Cardiac muscle cell (in vitro differentiated cells and primary cell): ENCODE measurements around the gene ZFR. TPM values are rescaled to one million over a fixed set of nuclear protein-coding genes. Genes with fewer than 3 reads are reported as not detected.
"Not testable (repeated sequence)": the region's sequence is repeated elsewhere in the genome, so short reads cannot be mapped to it uniquely, and the experiment has no call there.

Experiments used
- DNase-seq, 2 donors: peaks; one replicate each; pipeline versions ENCODE4 v3.0.0 to v3.0.0-alpha.2; 2010 to 2017; ENCODE audit warnings: low read depth in 1 of 2, low spot score in 1 of 2
- H3K27ac ChIP-seq: fragments of 200-600 bp; sonication (generic); 2 replicates; pipeline ENCODE4 v1.5.1; 2016
- H3K27me3 ChIP-seq: fragments of 200-600 bp; sonication (generic); 2 replicates; pipeline ENCODE4 v1.6.0; 2016; ENCODE audit warnings: control low read depth
- H3K36me3 ChIP-seq: fragments of 200-600 bp; sonication (generic); 2 replicates; pipeline ENCODE4 v1.5.1; 2016; ENCODE audit warnings: control low read depth
- H3K4me1 ChIP-seq: fragments of 200-600 bp; sonication (generic); 2 replicates; pipeline ENCODE4 v1.8.1; 2017; ENCODE audit warnings: low read depth, mild to moderate bottlenecking, mixed run types
- H3K4me3 ChIP-seq: fragments of 200-600 bp; sonication (generic); 2 replicates; pipeline ENCODE4 v1.5.1; 2016; ENCODE audit warnings: mild to moderate bottlenecking
- H3K9me3 ChIP-seq: fragments of 200-600 bp; sonication (generic); 2 replicates; pipeline ENCODE4 v1.5.1; 2017; ENCODE audit warnings: low read depth, mild to moderate bottlenecking, control low read depth
- CTCF ChIP-seq: IDR thresholded peaks from 2 replicates; pipeline ENCODE4 v1.5.1; 2012; ENCODE audit warnings: low read depth, mild to moderate bottlenecking, low read length
- polyA plus RNA-seq: library from polyadenylated mRNA; unstranded; fragments of >200 nt; fragmentation: Nextera tagmentation; extraction: Ambion mirVana; gene quantifications from 2 replicates; pipeline ENCODE4 v1.2.1, GENCODE V29; 2016
- total RNA-seq: library from RNA; depleted of rRNA; stranded (reverse); fragments of >200 nt; gene quantifications from 2 replicates; pipeline ENCODE4 v1.2.3, GENCODE V29; 2016

The ZFR gene
- total and polyA plus RNA-seq, 2 experiments from 2014 or later: 66.5 to 75.6 TPM

DNA sequence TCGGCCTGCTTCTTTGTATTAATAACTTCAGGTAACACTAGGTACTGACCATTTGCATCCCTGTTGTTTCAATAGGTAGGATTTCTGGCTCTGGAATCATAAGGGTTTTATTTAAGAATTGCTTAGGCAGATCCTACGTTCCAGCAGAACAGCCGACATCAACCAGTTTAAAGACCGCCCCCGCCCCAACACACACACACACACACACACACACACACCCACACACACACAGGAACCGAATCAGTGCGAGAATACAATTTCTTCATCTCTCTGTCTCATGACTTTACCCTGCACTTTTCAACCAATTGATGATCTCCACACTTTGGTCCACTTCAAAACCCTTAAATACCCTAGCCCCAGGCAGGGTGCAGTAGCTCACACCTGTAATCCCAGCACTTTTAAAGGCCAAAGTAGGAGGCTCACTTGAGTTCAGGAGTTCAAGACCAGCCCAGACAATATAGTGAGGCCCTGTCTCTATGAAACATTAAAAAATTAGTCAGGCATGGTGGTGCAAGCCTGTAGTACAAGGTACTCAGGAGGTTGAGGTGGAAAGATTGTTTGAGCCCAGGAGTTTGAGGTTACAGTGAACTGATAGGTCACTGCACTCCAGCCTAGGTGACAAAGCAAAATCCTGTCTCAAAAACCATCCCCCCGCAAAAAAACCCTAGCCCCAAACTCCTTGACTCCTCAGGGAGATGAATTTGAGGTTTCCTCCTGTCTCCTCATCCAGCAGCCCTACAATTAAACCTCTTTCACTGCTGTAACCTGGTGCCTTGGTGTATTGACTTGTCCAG is 129.1 kb downstream of the ZFR start:
- no peaks in the 10 kb centered on the region for H3K36me3 ChIP-seq
- no peaks in the 10 kb centered on the region for H3K9me3 ChIP-seq
- H3K27me3 ChIP-seq: no peaks in the 10 kb centered on the region
- TF ChIP-seq CTCF: no peak
- H3K4me3 ChIP-seq: no peak overlapping the region
- DNase-seq: no peak
- H3K27ac ChIP-seq: no peak overlapping the region
- peaks cover 8% of the 10 kb centered on the region for H3K4me1 ChIP-seq

- peaks cover 8% of the 10 kb centered on the region for H3K4me1 ChIP-seq
- no peak for TF ChIP-seq CTCF
Measured at GRCh38 chr5:32314658-32315057, 129.9 kb downstream of the ZFR start.

GRCh38 chr5:32314152-32314488 is 130.4 kb downstream of the ZFR start:
- not testable (repeated sequence) for H3K4me3 ChIP-seq, H3K4me1 ChIP-seq, H3K27me3 ChIP-seq, DNase-seq, H3K27ac ChIP-seq, H3K36me3 ChIP-seq, H3K9me3 ChIP-seq

More at GRCh38 chr5:32314658-32315057, 129.9 kb downstream of the ZFR start:
- DNase-seq: no peak
- Histone ChIP-seq H3K9me3 (no peaks in the 10 kb centered on the region), H3K27ac (no peak overlapping the region), H3K27me3 (no peaks in the 10 kb centered on the region), H3K4me3 (no peak overlapping the region), H3K36me3 (no peaks in the 10 kb centered on the region)

DNA sequence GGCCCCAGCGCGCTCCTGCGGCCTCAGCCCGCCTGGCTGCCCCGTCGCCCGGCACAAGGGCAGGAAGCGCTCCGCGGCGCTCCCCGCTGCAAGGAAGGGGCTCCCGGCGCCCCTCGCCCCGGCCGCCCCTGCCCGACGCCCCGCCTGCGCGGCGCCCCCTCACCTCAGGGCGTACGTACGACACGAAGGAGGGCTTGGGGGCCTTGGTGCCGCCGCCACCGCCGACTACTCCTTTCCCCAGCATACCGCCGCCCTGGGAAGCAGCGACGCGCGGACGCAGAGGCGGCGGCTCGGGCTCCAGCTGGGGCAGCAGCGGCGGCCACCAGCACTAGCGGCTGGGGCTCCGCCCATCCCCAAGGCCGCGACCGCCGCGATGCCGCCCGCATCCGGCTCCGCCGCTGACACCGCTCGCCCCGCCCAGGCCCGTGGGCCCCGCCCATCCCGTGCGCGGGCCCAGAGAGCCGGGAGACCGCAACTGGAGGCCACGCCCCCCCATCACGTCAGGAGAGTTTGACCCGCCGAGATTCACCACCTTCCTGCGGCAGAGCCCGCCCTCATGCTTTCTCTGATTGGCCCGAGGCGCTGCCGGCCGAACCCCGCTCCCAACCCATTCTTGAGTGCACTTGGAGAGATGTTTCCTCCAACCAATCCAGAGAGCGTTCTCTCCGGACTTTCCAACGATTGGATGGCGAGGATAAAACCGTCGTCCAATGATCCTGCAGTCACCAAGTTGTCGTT is 131.8 kb downstream of the ZFR start, which contains the start of gene MTMR12:
MTMR12 (minus strand) TSS at position 345 of the 738 bp plus-strand sequence; CDS start at position 244, 101 bp downstream.
- no peaks in the 10 kb centered on the region for H3K9me3 ChIP-seq
- peaks cover 8% of the 10 kb centered on the region for H3K4me1 ChIP-seq
- peak within 1 kb of the TSS; percentile 77 for H3K4me3 ChIP-seq
- DNase-seq: peak; percentile 100
- no peaks in the 10 kb centered on the region for H3K27me3 ChIP-seq
- peak within 1 kb of the TSS; percentile 92 for H3K27ac ChIP-seq
- no peaks in the 10 kb centered on the region for H3K36me3 ChIP-seq
- TF ChIP-seq CTCF: no peak

DNA sequence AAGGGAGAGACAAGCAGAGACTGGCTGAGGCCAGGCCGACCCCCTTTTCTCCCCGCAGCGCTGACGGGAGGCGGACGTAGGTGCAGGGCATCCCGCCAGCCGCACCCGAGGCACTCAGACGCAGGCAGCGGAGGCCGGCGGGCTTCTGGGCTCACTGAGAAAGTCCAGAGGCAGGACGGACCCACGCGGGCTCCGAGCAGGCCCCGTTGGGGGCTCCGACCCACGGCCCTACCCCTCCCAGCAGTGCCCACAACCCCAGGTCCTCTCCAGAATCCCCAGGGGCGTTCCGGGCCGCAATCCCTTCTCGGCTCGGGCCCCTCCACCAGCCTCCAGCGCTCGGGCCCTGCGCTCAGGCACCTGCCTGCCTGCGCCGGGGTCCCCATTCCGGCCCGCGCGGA is 132.3 kb downstream of the ZFR start:
- H3K27ac ChIP-seq: peak overlapping the region; percentile 92
- no peaks in the 10 kb centered on the region for H3K36me3 ChIP-seq
- no peaks in the 10 kb centered on the region for H3K27me3 ChIP-seq
- no peak for TF ChIP-seq CTCF
- peak overlapping the region; percentile 65 for H3K4me3 ChIP-seq
- H3K4me1 ChIP-seq: peaks cover 8% of the 10 kb centered on the region
- DNase-seq: peak; percentile 77 to 81
- H3K9me3 ChIP-seq: no peaks in the 10 kb centered on the region
